ENCODE measurements around the gene NTRK3. TPM values are rescaled to one million over a fixed set of nuclear protein-coding genes. Genes with fewer than 3 reads are reported as not detected.

Gene NTRK3
- total and polyA plus RNA-seq, 10 donors: 0.33 to 6.6 (median 2.1) TPM

- DNase-seq: peak; percentile 36
- intact Hi-C loops (cut with DNase I; ENCODE audit: low total_unique reads): no loop called here
- WGBS, 5 donors: 66 to 81% (median 70%) methylated on average over 10 of the region's 10 CpGs
- H3K36me3 ChIP-seq: no peaks in the 10 kb centered on the region
- H3K9me3 ChIP-seq: no peaks in the 10 kb centered on the region
- H3K4me3 ChIP-seq: no peak overlapping the region
- no peaks in the 10 kb centered on the region for H3K4me1 ChIP-seq
- TF ChIP-seq POLR2A (IDR thresholded peaks at IDR 0.05): no peak
- no peak for TF ChIP-seq POLR2AphosphoS5 (IDR thresholded peaks at IDR 0.05)
- no peak for TF ChIP-seq CTCF (IDR thresholded peaks at IDR 0.05 in 8 of 11, conservative IDR thresholded peaks at IDR 0.05 in 3 of 11)
- H3K27me3 ChIP-seq (replicated peaks in 1 of 7): peaks cover 0 to 34% (median 7%) of the 10 kb centered on the region in 7 donors
- no peak overlapping the region for H3K27ac ChIP-seq
These were observed 19.3 kb upstream of the NTRK3 start for GRCh38 chr15:88275804-88276203.

- Histone ChIP-seq H3K27ac (no peak overlapping the region), H3K27me3 (replicated peaks in 1 of 7) (peaks cover 0 to 39% (median 7%) of the 10 kb centered on the region in 7 donors), H3K9me3 (no peaks in the 10 kb centered on the region), H3K4me3 (no peak overlapping the region), H3K36me3 (no peaks in the 10 kb centered on the region), H3K4me1 (no peaks in the 10 kb centered on the region)
- 39 to 44% (median 42%) methylated on average over 9 to 11 of the region's 11 CpGs for WGBS, 5 donors
- intact Hi-C loops (cut with DNase I; ENCODE audit: low total_unique reads): no loop called here
- TF ChIP-seq CTCF (IDR thresholded peaks at IDR 0.05 in 8 of 11, conservative IDR thresholded peaks at IDR 0.05 in 3 of 11): peak; percentile 27 to 87 (median 70)
- TF ChIP-seq POLR2A (IDR thresholded peaks at IDR 0.05): no peak
- TF ChIP-seq POLR2AphosphoS5 (IDR thresholded peaks at IDR 0.05): no peak
- peak; percentile 79 for DNase-seq
These were observed 18.3 kb upstream of the NTRK3 start for GRCh38 chr15:88274553-88275460.

GRCh38 chr15:88272421-88272820 is 15.9 kb upstream of the NTRK3 start:
- no peak overlapping the region for H3K27ac ChIP-seq
- 70 to 93% (median 86%) methylated on average over 1 to 2 of the region's 2 CpGs for WGBS, 5 donors
- H3K9me3 ChIP-seq: no peaks in the 10 kb centered on the region
- TF ChIP-seq POLR2AphosphoS5 (IDR thresholded peaks at IDR 0.05): no peak
- TF ChIP-seq CTCF (IDR thresholded peaks at IDR 0.05 in 8 of 11, conservative IDR thresholded peaks at IDR 0.05 in 3 of 11): no peak
- no peak for TF ChIP-seq POLR2A (IDR thresholded peaks at IDR 0.05)
- intact Hi-C loops (cut with DNase I; ENCODE audit: low total_unique reads): no loop called here
- no peak overlapping the region for H3K4me3 ChIP-seq
- no peaks in the 10 kb centered on the region for H3K36me3 ChIP-seq
- H3K4me1 ChIP-seq: no peaks in the 10 kb centered on the region
- H3K27me3 ChIP-seq (replicated peaks in 1 of 7): peaks cover 0 to 48% (median 7%) of the 10 kb centered on the region in 7 donors
- DNase-seq: peak; percentile 53

GRCh38 chr15:88269356-88270062 is 13.0 kb upstream of the NTRK3 start:
- Histone ChIP-seq H3K4me3 (no peak overlapping the region), H3K27ac (no peak overlapping the region), H3K9me3 (no peaks in the 10 kb centered on the region), H3K36me3 (no peaks in the 10 kb centered on the region), H3K4me1 (no peaks in the 10 kb centered on the region), H3K27me3 (replicated peaks in 1 of 7) (peaks cover 0 to 46% (median 0%) of the 10 kb centered on the region in 7 donors)
- peak; percentile 25 for DNase-seq
- TF ChIP-seq POLR2AphosphoS5 (IDR thresholded peaks at IDR 0.05) (no peak), CTCF (IDR thresholded peaks at IDR 0.05 in 8 of 11, conservative IDR thresholded peaks at IDR 0.05 in 3 of 11) (no peak), POLR2A (IDR thresholded peaks at IDR 0.05) (no peak)
- intact Hi-C loops (cut with DNase I; ENCODE audit: low total_unique reads): no loop called here
- 56 to 75% (median 65%) methylated on average over 3 to 4 of the region's 4 CpGs for WGBS, 5 donors
